GM19240 (cell line): Measurements from ENCODE around the gene FGF11.
"Not testable (repeated sequence)": the region's sequence is repeated elsewhere in the genome, so short reads cannot be mapped to it uniquely, and the experiment has no call there.

Experiments
- DNase-seq: peaks from one replicate; pipeline ENCODE4 v3.0.0; 2011; ENCODE audit warnings: low spot score; ENCODE audit not compliant: insufficient read length

Gene FGF11

GRCh38 chr17:7460850-7461660 lies 21.7 kb downstream of the FGF11 start:
- no peak for DNase-seq

- DNase-seq, result no peak
These were observed 23.4 kb downstream of the FGF11 start for GRCh38 chr17:7462474-7463371.

DNA sequence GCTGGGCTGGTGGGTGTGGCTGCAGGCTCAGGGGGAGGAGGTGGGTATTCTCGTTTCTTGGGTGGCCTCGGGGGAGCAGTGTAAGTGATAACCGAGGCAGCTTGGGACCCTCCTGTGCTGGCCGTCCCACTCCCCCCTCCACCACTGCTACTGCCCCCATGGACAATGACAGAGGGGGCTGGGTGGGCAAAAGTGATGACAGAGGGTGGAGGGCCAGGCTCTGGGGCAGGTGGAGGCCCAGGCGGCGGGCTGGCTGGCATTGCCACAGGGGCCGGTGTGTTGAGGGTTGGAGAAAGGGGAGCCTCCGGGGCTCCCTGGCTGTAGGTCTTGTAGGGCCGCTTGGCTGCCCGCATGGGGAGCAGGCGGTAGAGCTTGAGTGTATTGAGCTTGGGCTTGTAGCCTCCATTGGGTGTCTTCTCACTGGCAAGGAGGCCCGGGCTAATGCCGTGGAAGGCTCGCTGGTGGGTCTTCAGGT lies 24.1 kb downstream of the FGF11 start:
- no peak for DNase-seq

DNA sequence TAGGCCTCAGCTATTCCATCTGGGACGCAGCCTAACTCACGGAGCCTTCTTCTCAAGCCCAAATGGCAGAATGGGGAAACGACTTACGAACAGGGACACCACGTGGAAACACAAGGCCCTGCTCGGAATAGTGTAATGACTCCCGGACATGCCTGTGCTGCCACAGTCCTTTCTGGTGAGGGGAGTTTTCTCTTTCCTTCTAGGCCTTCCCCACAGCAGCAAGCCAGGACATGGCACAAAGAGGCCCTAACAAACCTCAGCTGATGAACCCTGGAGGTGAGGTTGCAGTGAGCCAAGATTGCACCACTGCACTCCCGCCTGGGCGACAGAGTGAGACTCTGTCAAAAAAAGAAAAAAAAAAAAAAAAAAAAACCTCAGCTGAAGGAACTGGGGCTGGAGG lies 24.8 kb downstream of the FGF11 start:
- DNase-seq, result no peak

DNA sequence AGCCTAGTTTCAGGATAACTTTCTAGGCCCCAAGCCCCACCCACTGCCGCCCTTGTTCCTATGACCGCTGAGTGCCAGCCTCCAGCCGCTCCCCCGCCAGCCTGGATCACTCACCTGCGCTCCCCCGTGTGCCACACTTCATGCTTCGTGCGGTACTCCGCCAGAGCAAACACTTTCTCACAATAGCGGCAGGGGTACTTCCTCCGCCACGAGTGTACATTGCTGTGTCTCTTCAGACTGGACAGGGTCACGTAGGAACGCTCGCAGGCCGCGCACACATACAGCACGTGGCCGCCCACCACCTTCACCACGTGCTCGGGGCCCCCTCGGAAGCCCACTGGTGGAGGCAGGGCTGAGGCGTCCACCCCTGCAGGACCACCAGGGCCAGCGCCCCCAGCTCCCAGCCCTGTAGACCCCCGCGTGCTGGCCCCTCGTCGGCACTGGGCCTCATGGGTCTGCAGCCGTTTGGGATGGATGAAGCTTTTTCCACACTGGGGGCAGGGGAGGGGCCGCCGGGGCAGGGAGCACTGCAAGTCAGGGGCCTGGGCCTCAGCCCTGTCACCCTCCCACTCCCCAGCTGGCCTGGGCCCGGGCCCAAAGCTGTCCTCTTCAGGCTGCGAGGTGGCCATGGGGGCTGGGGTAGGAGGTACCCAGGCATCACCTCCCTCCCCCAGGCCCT lies 26.4 kb downstream of the FGF11 start:
- no peak for DNase-seq

- no peak for DNase-seq
These were observed 27.0 kb downstream of the FGF11 start for GRCh38 chr17:7466318-7466638.

- no peak for DNase-seq
These were observed 27.5 kb downstream of the FGF11 start for GRCh38 chr17:7466639-7467341.

DNA sequence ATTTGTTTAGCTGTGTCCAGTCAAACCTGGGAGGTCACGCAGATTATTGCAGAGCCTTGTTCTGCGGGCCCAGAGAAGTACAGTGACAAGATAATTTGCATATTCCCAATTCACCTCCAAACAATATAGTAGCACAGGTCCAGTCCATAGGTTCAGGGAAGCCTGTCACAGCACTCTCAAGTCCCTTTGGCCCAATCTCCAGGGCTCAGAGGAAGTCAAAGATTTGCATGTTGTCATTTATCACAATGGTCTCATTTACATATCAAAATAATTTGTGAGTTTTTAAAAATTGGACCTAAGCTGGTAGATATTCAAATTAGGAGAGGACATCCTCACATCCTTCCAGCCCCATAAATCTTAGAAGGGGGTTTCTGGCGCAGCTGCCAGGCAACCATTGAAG lies 28.2 kb downstream of the FGF11 start:
- no peak for DNase-seq

GRCh38 chr17:7468290-7468689 lies 29.0 kb downstream of the FGF11 start:
- no peak for DNase-seq

- no peak for DNase-seq
These were observed 29.6 kb downstream of the FGF11 start for GRCh38 chr17:7468804-7469389.

- not testable (repeated sequence) for DNase-seq
These were observed 30.5 kb downstream of the FGF11 start for GRCh38 chr17:7469843-7470242.

DNA sequence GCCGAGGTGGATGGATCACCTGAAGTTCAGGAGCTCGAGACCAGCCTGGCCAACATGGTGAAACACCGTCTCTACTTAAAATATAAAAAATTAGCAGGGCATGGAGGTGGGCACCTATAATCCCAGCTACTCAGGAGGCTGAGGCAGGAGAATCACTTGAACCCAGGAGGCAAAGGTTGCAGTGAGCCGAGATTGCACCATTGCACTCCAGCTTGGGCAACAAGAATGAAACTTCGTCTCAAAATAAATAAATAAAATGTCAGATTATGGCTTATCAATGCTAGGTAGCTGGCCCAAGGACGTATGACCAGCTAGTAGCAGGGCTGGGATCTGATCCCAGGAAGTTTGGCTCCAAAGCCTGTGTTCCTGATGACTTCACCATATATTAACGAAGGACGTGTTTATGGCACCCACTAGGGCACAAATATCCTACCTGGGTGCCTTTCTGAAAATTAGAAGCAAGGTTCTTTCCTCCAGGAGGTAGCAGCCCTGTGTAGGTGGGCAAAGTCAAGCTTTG lies 31.2 kb downstream of the FGF11 start:
- DNase-seq, result not testable (repeated sequence)

GRCh38 chr17:7471729-7472128 lies 32.4 kb downstream of the FGF11 start:
- no peak for DNase-seq

DNA sequence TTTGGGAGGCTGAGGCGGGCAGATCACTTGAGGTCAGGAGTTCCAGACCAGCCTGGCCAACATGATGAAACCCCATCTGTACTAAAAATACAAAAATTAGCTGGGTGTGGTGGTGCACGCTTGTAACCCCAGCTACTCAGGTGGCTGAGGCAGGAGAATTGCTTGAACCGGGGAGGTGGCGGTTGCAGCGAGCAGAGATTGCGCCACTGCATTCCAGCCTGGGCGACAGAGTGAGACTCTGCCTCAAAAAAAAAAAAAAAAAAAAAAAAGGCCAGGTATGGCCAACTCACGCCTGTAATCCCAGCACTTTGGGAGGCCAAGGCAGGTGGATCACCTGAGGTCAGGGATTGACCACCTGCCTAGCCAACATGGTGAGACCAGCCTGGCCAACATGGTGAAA lies 35.5 kb downstream of the FGF11 start:
- DNase-seq, result not testable (repeated sequence)

GRCh38 chr17:7475764-7476422 lies 36.6 kb downstream of the FGF11 start:
- DNase-seq, result no peak

GRCh38 chr17:7476494-7476893 lies 37.2 kb downstream of the FGF11 start:
- no peak for DNase-seq

DNA sequence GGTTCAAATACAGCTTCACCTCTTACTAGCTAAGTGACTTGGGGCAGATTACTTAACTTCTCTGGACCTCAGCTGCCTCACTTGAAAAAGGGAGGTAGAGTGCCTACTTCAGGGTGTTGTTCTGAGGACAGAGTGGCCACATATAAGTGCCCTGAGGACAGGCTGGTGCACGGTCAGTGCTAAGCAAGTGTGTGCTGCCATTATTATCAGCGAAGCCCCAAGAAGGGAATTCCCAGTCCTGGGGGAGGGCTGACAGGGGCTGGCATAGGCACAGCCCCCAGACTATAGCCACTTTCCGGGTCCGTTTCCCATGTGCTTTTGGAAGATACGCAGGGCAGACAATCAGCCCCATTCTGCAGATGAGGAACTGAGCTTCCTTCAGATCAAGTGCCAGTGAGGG lies 37.6 kb downstream of the FGF11 start:
- no peak for DNase-seq

GRCh38 chr17:7477392-7478275 lies 38.3 kb downstream of the FGF11 start:
- no peak for DNase-seq
